Heart left ventricle (tissue), 16 donors: ENCODE results near the gene SLC4A7. TPM values are rescaled to one million over a fixed set of nuclear protein-coding genes. Genes with fewer than 3 reads are reported as not detected.

ENCODE experiments used
- ATAC-seq, 4 donors: fragments of 200-7000 bp; cut with Tn5 transposase; one replicate each; pipeline ENCODE4 v1.9.1; 2020 to 2022; ENCODE audit warnings: moderate library complexity in 4 of 4, mild to moderate bottlenecking in 3 of 4, moderate number of reproducible peaks in 1 of 4
- DNase-seq, 5 donors: peaks; one replicate each; pipeline ENCODE4 v3.0.0-alpha.2; 2020
- H3K27ac ChIP-seq, 12 donors: fragments of 200-600 bp; sonication (generic) in 4 of 12; one replicate each; pipeline versions ENCODE4 v1.5.0 to v1.8.0; 2016 to 2022; ENCODE audit warnings: mild to moderate bottlenecking in 2 of 12
- H3K27me3 ChIP-seq, 9 donors: fragments of 200-600 bp; sonication (generic) in 2 of 9; one replicate each; pipeline versions ENCODE4 v1.5.1 to v1.8.0; 2016 to 2022; ENCODE audit warnings: mild to moderate bottlenecking in 3 of 9
- H3K36me3 ChIP-seq, 9 donors: fragments of 200-600 bp; sonication (generic) in 2 of 9; one replicate each; pipeline versions ENCODE4 v1.5.0 to v1.8.0; 2018 to 2022; ENCODE audit warnings: mild to moderate bottlenecking in 2 of 9
- H3K4me1 ChIP-seq, 12 donors: fragments of 200-600 bp; sonication (generic) in 4 of 12; one replicate each; pipeline versions ENCODE4 v1.5.0 to v1.8.0; 2016 to 2022; ENCODE audit warnings: mild to moderate bottlenecking in 3 of 12
- H3K4me3 ChIP-seq, 12 donors: fragments of 200-600 bp; sonication (generic) in 4 of 12; one replicate each; pipeline versions ENCODE4 v1.5.0 to v1.8.0; 2017 to 2022; ENCODE audit warnings: mild to moderate bottlenecking in 9 of 12, moderate library complexity in 4 of 12
- H3K9me3 ChIP-seq, 12 donors: fragments of 200-600 bp; sonication (generic) in 4 of 12; one replicate each; pipeline versions ENCODE4 v1.5.0 to v1.8.0; 2016 to 2022; ENCODE audit warnings: mild to moderate bottlenecking in 1 of 12
- POLR2A ChIP-seq, 2 donors: fragments of 450-650 bp; IDR thresholded peaks; one replicate each; pipeline ENCODE4 v1.6.1; 2017; ENCODE audit warnings: antibody characterized with exemption in 2 of 2, mild to moderate bottlenecking in 2 of 2, moderate library complexity in 2 of 2
- WGBS, 4 donors: extraction: QIAGEN DNeasy Blood & Tissue Kit in 2 of 4; methylation state at CpG; one replicate each; pipeline versions ENCODE4 v1.1.5 to v1.1.7; 2013 to 2018; 5-methylcytosine and 5-hydroxymethylcytosine counted together
- intact Hi-C, 10 donors: fragments of 100-400 bp; cut with DNase I; formaldehyde crosslinking; loops; one replicate each; pipeline versions ENCODE4 v1.11.1 to v1.14.2; 2022
- polyA plus RNA-seq, 2 donors: library from polyadenylated mRNA; stranded (reverse); fragments of 200-250 nt; gene quantifications; one replicate each; pipeline ENCODE4 v1.2.3, GENCODE V29; 2013
- total RNA-seq, 9 donors: library from RNA; depleted of rRNA in 2 of 9; stranded (reverse); fragments of >200 nt in 2 of 9; fragmentation: NEBNext Ultra II Directional in 3 of 9; extraction: Animal tissue kit (Norgen Biotek cat#: 25700) in 3 of 9; gene quantifications; one replicate each; pipeline versions ENCODE4 v1.1.0 to v1.2.4, GENCODE V29; 2016 to 2023
- TF ChIP-seq, protein P1 (sequence below), 12 donors: fragments of 200-600 bp; sonication (generic) in 4 of 12; IDR thresholded peaks; one replicate each; pipeline versions ENCODE4 v1.5.0 to v1.8.0; 2018 to 2022; ENCODE audit warnings: antibody characterized with exemption in 12 of 12, mild to moderate bottlenecking in 5 of 12
- donor health status: ischemic (EF 13 %, LVEDD 7.1; RV severe dilation, severe dysfunction).
- donor health status: healthy with polysubstance abuse.
- donor health status: DM: no; HTN: yes; CAD: no.
- donor health status: DM: no; HTN: no; CAD: no.
- donor health status: ischemic (EF 25% LVEDD 6.9; RV normal size, moderate dysfunction).
- donor health status: ischemic (EF 25% LVEDD 5.7; RV mildly dilated, moderate dysfunction).
- donor health status: healthy.
- donor health status: DM: yes; HTN: yes; CAD: no.
- donor health status: ischemic (EF 35%, LVEDD 5.7; RV mildly dilated, moderate dysfunction).
- donor health status: nonischemic (EF 11% LVEDD 7.7; RV severe dilation, severe dysfunction).
- donor health status: DM: yes; HTN: yes; CAD: no.
- donor health status: PGD.
- donor health status: ischemic (EF 29% LVEDD 5.4; RV normal size, mild dysfunction).
- donor health status: nonischemic (EF 23%, LVEDD 6.1; RV moderate dilation, normal function).

The SLC4A7 gene
- total and polyA plus RNA-seq, 11 donors, result 2.2 to 25.4 (median 15.0) TPM

DNA sequence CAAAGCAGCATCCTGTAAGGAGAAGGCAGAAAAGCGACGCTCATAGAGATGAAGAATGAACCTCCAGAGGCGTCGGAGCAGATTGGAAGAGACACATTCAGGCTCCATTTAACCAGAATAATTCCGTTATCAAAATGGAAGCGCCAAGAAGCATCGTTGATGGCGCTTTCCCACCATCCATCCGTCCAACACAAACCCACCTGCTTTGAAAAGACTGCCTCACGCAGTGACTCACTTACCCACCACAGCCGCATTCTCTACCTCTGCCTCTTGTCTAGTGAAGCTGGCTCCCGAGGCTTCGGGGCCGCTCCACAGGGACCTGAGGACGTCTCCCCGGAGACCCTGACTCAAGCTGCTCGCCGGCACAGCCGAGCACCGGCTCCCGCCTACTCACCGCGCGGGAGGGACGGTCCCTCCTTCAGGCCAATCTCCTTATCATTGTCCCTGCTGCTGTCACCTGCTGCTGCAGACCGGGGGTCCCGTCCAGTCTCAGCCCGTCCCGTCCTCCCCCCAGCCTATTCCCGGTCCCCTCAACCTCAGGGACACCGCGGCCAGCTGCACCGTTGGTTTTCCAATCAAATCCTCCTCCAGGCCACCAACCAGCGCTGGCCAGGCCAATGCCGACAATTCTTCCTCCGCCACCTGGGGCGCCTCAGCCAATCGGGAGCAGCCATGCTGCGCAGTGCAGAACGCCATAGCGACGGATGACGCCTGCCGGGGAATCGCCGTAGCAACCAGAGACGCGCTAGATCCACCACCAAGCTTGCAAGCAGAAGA is 115.2 kb downstream of the SLC4A7 start, which contains the start of gene NEK10:
NEK10 (minus strand) TSS at position 553 of the 777 bp plus-strand sequence. CDS start 16,501 bp downstream, outside the sequence.
- Histone ChIP-seq H3K36me3 (peaks cover 0 to 2% (median 0%) of the 10 kb centered on the region in 9 donors), H3K4me1 (peaks cover 0 to 13% (median 2%) of the 10 kb centered on the region in 12 donors), H3K27me3 (no peaks in the 10 kb centered on the region), H3K9me3 (no peaks in the 10 kb centered on the region), H3K27ac (no peak within 1 kb of the TSS), H3K4me3 (peak within 1 kb of the TSS; percentile 37 to 87 (median 63))
- ATAC-seq (peak; percentile 97 to 100 (median 100)), DNase-seq (peak; percentile 88 to 93 (median 89))
- intact Hi-C loops, result loop anchor here in 1 of 10 donors (5.0 kb wide), 1 partner anchor 57 kb away; no protein-coding TSS in a partner anchor
- TF ChIP-seq, protein P1, sequence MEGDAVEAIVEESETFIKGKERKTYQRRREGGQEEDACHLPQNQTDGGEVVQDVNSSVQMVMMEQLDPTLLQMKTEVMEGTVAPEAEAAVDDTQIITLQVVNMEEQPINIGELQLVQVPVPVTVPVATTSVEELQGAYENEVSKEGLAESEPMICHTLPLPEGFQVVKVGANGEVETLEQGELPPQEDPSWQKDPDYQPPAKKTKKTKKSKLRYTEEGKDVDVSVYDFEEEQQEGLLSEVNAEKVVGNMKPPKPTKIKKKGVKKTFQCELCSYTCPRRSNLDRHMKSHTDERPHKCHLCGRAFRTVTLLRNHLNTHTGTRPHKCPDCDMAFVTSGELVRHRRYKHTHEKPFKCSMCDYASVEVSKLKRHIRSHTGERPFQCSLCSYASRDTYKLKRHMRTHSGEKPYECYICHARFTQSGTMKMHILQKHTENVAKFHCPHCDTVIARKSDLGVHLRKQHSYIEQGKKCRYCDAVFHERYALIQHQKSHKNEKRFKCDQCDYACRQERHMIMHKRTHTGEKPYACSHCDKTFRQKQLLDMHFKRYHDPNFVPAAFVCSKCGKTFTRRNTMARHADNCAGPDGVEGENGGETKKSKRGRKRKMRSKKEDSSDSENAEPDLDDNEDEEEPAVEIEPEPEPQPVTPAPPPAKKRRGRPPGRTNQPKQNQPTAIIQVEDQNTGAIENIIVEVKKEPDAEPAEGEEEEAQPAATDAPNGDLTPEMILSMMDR (IDR thresholded peaks at IDR 0.05), result peak in 2 of 12 donors; percentile 25 to 28
- TF ChIP-seq POLR2A (IDR thresholded peaks at IDR 0.05), result no peak
- WGBS, 4 donors, result 1 to 4% (median 3%) methylated on average over 30 to 48 of the region's 48 CpGs

GRCh38 chr3:27366062-27366591 is 118.1 kb downstream of the SLC4A7 start:
- Histone ChIP-seq H3K36me3 (no peaks in the 10 kb centered on the region), H3K9me3 (no peaks in the 10 kb centered on the region), H3K27ac (no peak overlapping the region), H3K27me3 (no peaks in the 10 kb centered on the region), H3K4me1 (peaks cover 0 to 13% (median 2%) of the 10 kb centered on the region in 12 donors), H3K4me3 (no peak overlapping the region)
- intact Hi-C loops, result loop anchor here in 1 of 10 donors (5.0 kb wide), 1 partner anchor 54 kb away; no protein-coding TSS in a partner anchor
- 96 to 100% (median 99%) methylated on average over 1 of the region's 1 CpG for WGBS, 4 donors
- ATAC-seq (no peak), DNase-seq (no peak)
- TF ChIP-seq, protein P1 (IDR thresholded peaks at IDR 0.05), result no peak
- no peak for TF ChIP-seq POLR2A (IDR thresholded peaks at IDR 0.05)

DNA sequence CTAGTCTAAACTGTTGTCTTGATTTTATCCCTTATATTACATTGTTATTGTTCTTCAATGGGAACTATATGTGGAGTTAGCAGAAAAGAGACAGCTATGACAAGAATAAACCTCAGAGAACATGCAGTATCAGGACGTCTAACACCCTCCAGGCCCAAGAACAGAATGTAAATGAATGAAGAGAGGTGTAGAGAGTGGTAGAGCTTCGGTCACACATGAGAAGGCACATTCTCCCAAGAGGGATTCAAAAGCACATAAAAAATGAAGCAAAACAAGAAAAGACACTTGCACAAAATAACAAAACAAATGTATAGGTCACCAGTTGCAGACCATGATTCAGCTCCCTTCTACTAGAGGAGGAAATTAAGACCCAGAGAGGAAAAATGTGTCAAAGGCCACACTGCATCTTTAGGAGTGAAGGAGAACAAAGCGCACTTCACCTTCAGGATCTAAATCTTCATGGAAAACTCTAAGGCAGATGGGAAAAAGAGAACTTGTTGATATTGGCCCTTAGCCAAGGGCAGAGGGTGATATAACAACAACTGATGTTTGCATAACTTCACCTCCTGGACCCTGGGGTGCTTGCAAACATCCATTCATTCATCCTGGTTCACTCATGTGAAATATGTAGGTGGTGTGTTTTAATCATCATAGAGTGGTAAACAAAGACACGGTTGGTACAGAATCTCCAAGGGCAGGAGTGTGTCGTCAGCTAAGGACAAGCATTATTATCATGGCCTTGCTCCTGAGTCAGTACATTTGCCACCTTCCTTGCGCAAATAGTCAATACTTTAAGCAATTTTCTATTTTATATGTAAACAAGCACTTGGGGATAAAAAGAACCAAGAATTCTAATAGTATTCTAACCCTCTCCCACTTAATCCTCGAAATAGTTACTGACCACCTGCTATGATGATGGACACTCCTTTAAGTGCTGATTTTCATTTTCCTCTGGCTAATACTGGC is 123.8 kb downstream of the SLC4A7 start:
- no peak for DNase-seq
- peaks cover 0 to 30% (median 0%) of the 10 kb centered on the region in 12 donors for H3K4me1 ChIP-seq
- TF ChIP-seq, protein P1 (IDR thresholded peaks at IDR 0.05), result no peak
- TF ChIP-seq POLR2A (IDR thresholded peaks at IDR 0.05), result no peak
- no peak for ATAC-seq
- no peaks in the 10 kb centered on the region for H3K9me3 ChIP-seq
- peak overlapping the region in 1 of 12 donors; percentile 76 for H3K27ac ChIP-seq
- no peaks in the 10 kb centered on the region for H3K27me3 ChIP-seq
- no peak overlapping the region for H3K4me3 ChIP-seq
- no peaks in the 10 kb centered on the region for H3K36me3 ChIP-seq
- intact Hi-C loops, result no loop called here
- 70 to 75% (median 72%) methylated on average over 7 of the region's 7 CpGs for WGBS, 4 donors
